ENCODE data around the gene AOPEP. TPM values are rescaled to one million over a fixed set of nuclear protein-coding genes. Genes with fewer than 3 reads are reported as not detected.
A peak's percentile ranks its signal among the peaks of the same experiment; 100 is the strongest.

The AOPEP gene
- total RNA-seq, 1 experiment from 2014 or later, result 15.0 TPM

DNA sequence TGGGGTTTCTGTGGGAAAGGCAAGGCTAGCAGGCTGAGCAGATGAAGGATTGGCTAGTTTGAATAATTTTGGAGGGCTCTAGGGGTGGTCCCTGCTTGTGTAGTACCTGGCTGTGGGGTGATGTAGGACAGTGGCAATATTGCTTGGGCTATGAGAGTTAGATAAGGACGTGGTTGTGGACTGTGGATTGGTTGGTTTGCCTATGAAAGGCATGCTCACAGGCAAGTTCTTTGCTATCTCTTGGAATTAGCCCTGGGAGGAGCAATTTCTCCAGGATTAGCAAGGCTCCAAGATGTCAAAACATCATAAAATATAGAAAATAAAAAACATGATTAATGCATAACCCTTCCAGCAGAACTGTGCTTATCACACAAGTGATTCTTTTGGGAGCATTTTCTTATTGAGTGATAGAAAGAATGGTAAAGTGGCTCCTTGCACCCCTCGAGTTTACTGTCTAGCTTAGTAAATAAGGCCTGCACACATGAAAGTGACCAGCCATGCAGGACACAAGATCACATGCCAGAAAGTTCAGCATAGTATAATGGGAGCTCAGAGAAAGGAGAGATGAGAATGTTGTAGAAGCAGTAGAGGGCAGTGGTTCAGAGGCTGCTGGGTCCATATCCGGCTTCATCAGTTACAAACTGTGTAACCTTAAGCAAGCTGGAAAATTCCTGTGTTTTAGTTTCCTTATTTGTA is 13.8 kb downstream of the AOPEP start:
- Histone ChIP-seq H3K23ac (ENCODE audit: insufficient read length, low read depth, low read length) (no peak overlapping the region), H3K27me3 (ENCODE audit: insufficient read depth, low read length) (no peaks in the 10 kb centered on the region), H3K79me1 (ENCODE audit: insufficient read depth, low read depth, low read length, poor library complexity, severe bottlenecking) (peaks cover 4% of the 10 kb centered on the region), H3K79me2 (ENCODE audit: insufficient read depth, low read length) (peaks cover 2% of the 10 kb centered on the region; the same call in 1 of the 2 replicates), H2AK5ac (ENCODE audit: insufficient read length, low read length) (no peak overlapping the region), H3K18ac (ENCODE audit: insufficient read length, low read depth, low read length) (no peak overlapping the region), H4K8ac (replicated peaks; ENCODE audit: insufficient read length, low read depth, low read length) (no peak overlapping the region), H2BK5ac (ENCODE audit: insufficient read length, low read length) (no peak overlapping the region), H3K27ac (ENCODE audit: insufficient read length, low read depth, low read length) (no peak overlapping the region), H3K9me3 (ENCODE audit: control insufficient read depth, low read depth, low read length) (no peaks in the 10 kb centered on the region), H2BK120ac (ENCODE audit: low read depth, low read length, poor library complexity, severe bottlenecking) (no peak overlapping the region), H3K56ac (ENCODE audit: insufficient read length, low read depth, low read length) (no peak overlapping the region), H4K20me1 (ENCODE audit: control insufficient read depth, insufficient read depth, insufficient read length) (no peaks in the 10 kb centered on the region), H2BK20ac (ENCODE audit: low read depth, low read length, poor library complexity, severe bottlenecking) (no peak overlapping the region), H3K4me1 (ENCODE audit: insufficient read depth, low read length) (no peaks in the 10 kb centered on the region), H3K14ac (ENCODE audit: insufficient read depth, low read length) (no peak overlapping the region), H3K4ac (ENCODE audit: low read depth, low read length) (no peak overlapping the region), H4K91ac (ENCODE audit: insufficient read length, low read depth, low read length) (no peak overlapping the region), H2AFZ (ENCODE audit: low read length) (no peak overlapping the region), H3T11ph (ENCODE audit: low read length) (no peak overlapping the region), H2BK15ac (ENCODE audit: low read depth, low read length) (no peak overlapping the region), H3K9ac (ENCODE audit: extremely low read depth, insufficient read length, low read length) (no peak overlapping the region), H4K5ac (ENCODE audit: insufficient read length, low read depth, low read length) (no peak overlapping the region), H3K4me2 (ENCODE audit: insufficient read depth, insufficient read length, low read length) (no peak overlapping the region), H3K23me2 (ENCODE audit: insufficient read length, low read depth, low read length, poor library complexity, severe bottlenecking) (no peaks in the 10 kb centered on the region), H2BK12ac (ENCODE audit: insufficient read length, low read depth, low read length) (no peak overlapping the region)
- Mint-ChIP-seq H3K9me3 (no peaks in the 10 kb centered on the region), H3K4me3 (no peak overlapping the region), H3K36me3 (ENCODE audit: insufficient read depth in 1 of 3, low read depth in 3 of 3) (peaks cover 0 to 1% (median 0%) of the 10 kb centered on the region in 3 experiments; a peak in 2 of 7 replicates), H3K27ac (peak overlapping the region in 1 of 3 experiments; percentile 25; a peak in 3 of 7 replicates), H3K27me3 (ENCODE audit: low read depth) (no peaks in the 10 kb centered on the region), H3K4me1 (no peaks in the 10 kb centered on the region)
- WGBS (ENCODE audit: extremely low coverage, insufficient read length, low lambda C conversion rate), result no CpG with 5 or more reads among the region's 3 CpGs
- DNase-seq, result no peak
- TF ChIP-seq CTCF (conservative IDR thresholded peaks at IDR 0.05), result no peak
